ENCODE measurements around the gene GPR143.

DNA sequence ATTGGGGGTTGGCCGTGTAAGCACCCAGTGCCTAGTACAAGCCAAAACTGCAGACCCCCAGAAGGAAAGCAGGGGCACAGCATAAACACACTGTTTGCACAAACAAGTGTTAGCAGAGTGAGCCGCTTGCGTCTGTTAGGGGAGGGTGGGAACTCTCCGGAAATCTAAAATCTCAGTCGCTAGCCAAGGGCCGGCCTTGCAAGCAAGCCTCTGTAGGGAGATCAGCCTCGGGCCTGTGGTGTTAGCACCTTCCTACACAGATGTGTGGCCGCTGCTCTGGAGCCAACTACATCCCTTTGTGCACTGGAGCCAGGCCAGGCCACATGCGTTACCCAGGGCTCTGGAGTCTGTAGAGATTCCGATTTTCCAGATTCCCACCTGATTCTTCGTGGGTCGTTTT is 67.1 kb downstream of the GPR143 start:
- TF ChIP-seq, protein P1, sequence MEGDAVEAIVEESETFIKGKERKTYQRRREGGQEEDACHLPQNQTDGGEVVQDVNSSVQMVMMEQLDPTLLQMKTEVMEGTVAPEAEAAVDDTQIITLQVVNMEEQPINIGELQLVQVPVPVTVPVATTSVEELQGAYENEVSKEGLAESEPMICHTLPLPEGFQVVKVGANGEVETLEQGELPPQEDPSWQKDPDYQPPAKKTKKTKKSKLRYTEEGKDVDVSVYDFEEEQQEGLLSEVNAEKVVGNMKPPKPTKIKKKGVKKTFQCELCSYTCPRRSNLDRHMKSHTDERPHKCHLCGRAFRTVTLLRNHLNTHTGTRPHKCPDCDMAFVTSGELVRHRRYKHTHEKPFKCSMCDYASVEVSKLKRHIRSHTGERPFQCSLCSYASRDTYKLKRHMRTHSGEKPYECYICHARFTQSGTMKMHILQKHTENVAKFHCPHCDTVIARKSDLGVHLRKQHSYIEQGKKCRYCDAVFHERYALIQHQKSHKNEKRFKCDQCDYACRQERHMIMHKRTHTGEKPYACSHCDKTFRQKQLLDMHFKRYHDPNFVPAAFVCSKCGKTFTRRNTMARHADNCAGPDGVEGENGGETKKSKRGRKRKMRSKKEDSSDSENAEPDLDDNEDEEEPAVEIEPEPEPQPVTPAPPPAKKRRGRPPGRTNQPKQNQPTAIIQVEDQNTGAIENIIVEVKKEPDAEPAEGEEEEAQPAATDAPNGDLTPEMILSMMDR (conservative IDR thresholded peaks at IDR 0.05; ENCODE audit: low read length), result no peak
- TF ChIP-seq EZH2phosphoT487 (IDR thresholded peaks at IDR 0.05; ENCODE audit: borderline replicate concordance, low read depth, low read length), result no peak
